Natural killer cell (primary cell): ENCODE measurements around the gene SLC7A6. TPM values are rescaled to one million over a fixed set of nuclear protein-coding genes. Genes with fewer than 3 reads are reported as not detected.
A peak's percentile ranks its signal among the peaks of the same experiment; 100 is the strongest.

Experiments
- ATAC-seq, 3 donors: fragments of 150-1000 bp in 2 of 3; fragments of 200-7000 bp in 1 of 3; cut with Tn5 transposase; 1 replicate in 1 of 3; 2 replicates in 2 of 3; pipeline ENCODE4 v1.10.0; 2021; ENCODE audit warnings: mild to moderate bottlenecking in 2 of 3, moderate library complexity in 2 of 3
- DNase-seq, 2 donors: peaks; one replicate each; pipeline versions ENCODE4 v3.0.0 to v3.0.0-alpha.2; 2013 to 2021; ENCODE audit warnings: mixed read lengths in 1 of 2
- H3K27ac ChIP-seq: one replicate; pipeline ENCODE4 v1.5.1; 2013; ENCODE audit warnings: mild to moderate bottlenecking, low read length
- H3K27me3 ChIP-seq: one replicate; pipeline ENCODE4 v1.6.1; 2013; ENCODE audit warnings: low read length; ENCODE audit not compliant: control insufficient read depth, insufficient read depth
- H3K36me3 ChIP-seq: one replicate; pipeline ENCODE4 v1.6.1; 2013; ENCODE audit warnings: low read length; ENCODE audit not compliant: control insufficient read depth, insufficient read depth
- H3K4me1 ChIP-seq: one replicate; pipeline ENCODE4 v1.6.1; 2013; ENCODE audit warnings: low read length; ENCODE audit not compliant: control insufficient read depth, insufficient read depth
- H3K4me3 ChIP-seq: one replicate; pipeline ENCODE4 v1.5.1; 2013; ENCODE audit warnings: low read length
- H3K9me3 ChIP-seq: one replicate; pipeline ENCODE4 v1.6.1; 2013; ENCODE audit warnings: low read length; ENCODE audit not compliant: control insufficient read depth, insufficient read depth
- H3K27ac Mint-ChIP-seq, 2 donors: one replicate each; pipeline ENCODE4 v1.8.0; 2022; ENCODE audit warnings: mild to moderate bottlenecking in 2 of 2, mixed read lengths in 2 of 2, moderate library complexity in 1 of 2
- H3K27me3 Mint-ChIP-seq, 2 donors: one replicate each; pipeline ENCODE4 v1.8.0; 2022; ENCODE audit warnings: low read depth in 2 of 2, mixed read lengths in 2 of 2
- H3K36me3 Mint-ChIP-seq: one replicate; pipeline ENCODE4 v1.8.0; 2022; ENCODE audit warnings: mixed read lengths
- H3K4me1 Mint-ChIP-seq, 2 donors: one replicate each; pipeline ENCODE4 v1.8.0; 2022; ENCODE audit warnings: mixed read lengths in 2 of 2
- H3K4me3 Mint-ChIP-seq: one replicate; pipeline ENCODE4 v1.8.0; 2022; ENCODE audit warnings: mild to moderate bottlenecking, moderate library complexity, mixed read lengths
- H3K9me3 Mint-ChIP-seq, 2 donors: one replicate each; pipeline ENCODE4 v1.8.0; 2022; ENCODE audit warnings: mixed read lengths in 2 of 2
- CTCF ChIP-seq: fragments of 200-600 bp; IDR thresholded peaks from one replicate; pipeline ENCODE4 v1.8.0; 2022; ENCODE audit warnings: antibody characterized with exemption
- WGBS: methylation state at CpG from one replicate; pipeline ENCODE4 v1.1.7; 2013; ENCODE audit warnings: missing lambda C conversion rate; ENCODE audit not compliant: insufficient coverage; 5-methylcytosine and 5-hydroxymethylcytosine counted together
- intact Hi-C: fragments of 100-400 bp; cut with micrococcal nuclease; formaldehyde crosslinking; loops from one replicate; pipeline ENCODE4 v1.14.2; 2022
- total RNA-seq, 4 donors: library from RNA; stranded (reverse); fragments of 120-200 nt in 1 of 4; gene quantifications; one replicate each; pipeline versions ENCODE4 v1.2.3 to v1.2.4, GENCODE V29; 2013 to 2022

The SLC7A6 gene
- total RNA-seq, 3 donors from 2014 or later (not counting 1 experiment from before 2014, with no cell fraction given) = 46.6 to 84.9 (median 69.6) TPM

- Histone ChIP-seq H3K4me3 (no peak overlapping the region), H3K36me3 (peaks cover 33% of the 10 kb centered on the region), H3K9me3 (no peaks in the 10 kb centered on the region), H3K4me1 (peaks cover 29% of the 10 kb centered on the region), H3K27ac (no peak overlapping the region), H3K27me3 (no peaks in the 10 kb centered on the region)
- Mint-ChIP-seq H3K4me3 (no peak overlapping the region), H3K4me1 (peaks cover 30 to 39% of the 10 kb centered on the region in 2 donors), H3K9me3 (no peaks in the 10 kb centered on the region), H3K36me3 (no peaks in the 10 kb centered on the region), H3K27ac (peak overlapping the region in 1 of 2 donors; percentile 10), H3K27me3 (no peaks in the 10 kb centered on the region)
- intact Hi-C loops = loop anchor here (10.0 kb wide), 2 partner anchors 228 to 748 kb away; partner anchors contain the start of genes CTCF and NFATC3
- TF ChIP-seq CTCF = no peak
- DNase-seq (no peak), ATAC-seq (no peak)
- WGBS = 96% methylated on average over 4 of the region's 4 CpGs
These were observed 48.8 kb downstream of the SLC7A6 start for GRCh38 chr16:68313116-68313515.

GRCh38 chr16:68319185-68319908 lies 55.0 kb downstream of the SLC7A6 start:
- 67% methylated on average over 3 of the region's 6 CpGs for WGBS
- intact Hi-C loops = loop anchor here (10.0 kb wide), 2 partner anchors 235 to 755 kb away; partner anchors contain the start of genes CTCF and NFATC3
- peaks cover 45% of the 10 kb centered on the region for H3K36me3 ChIP-seq
- H3K4me1 ChIP-seq = peaks cover 11% of the 10 kb centered on the region
- no peak for TF ChIP-seq CTCF
- Mint-ChIP-seq H3K27ac (peak overlapping the region; percentile 85 to 86), H3K4me1 (peaks cover 17 to 23% of the 10 kb centered on the region in 2 donors), H3K27me3 (no peaks in the 10 kb centered on the region), H3K36me3 (no peaks in the 10 kb centered on the region), H3K9me3 (no peaks in the 10 kb centered on the region), H3K4me3 (peak overlapping the region; percentile 33)
- peak; percentile 24 to 26 for DNase-seq
- no peaks in the 10 kb centered on the region for H3K27me3 ChIP-seq
- ATAC-seq = peak; percentile 89 to 100 (median 99)
- H3K4me3 ChIP-seq = no peak overlapping the region
- H3K27ac ChIP-seq = peak overlapping the region; percentile 44
- H3K9me3 ChIP-seq = no peaks in the 10 kb centered on the region

- Histone ChIP-seq H3K36me3 (peaks cover 28% of the 10 kb centered on the region), H3K4me1 (peaks cover 7% of the 10 kb centered on the region), H3K27me3 (no peaks in the 10 kb centered on the region), H3K9me3 (no peaks in the 10 kb centered on the region), H3K27ac (no peak overlapping the region), H3K4me3 (no peak overlapping the region)
- over 99% methylated on average over 5 of the region's 5 CpGs for WGBS
- Mint-ChIP-seq H3K4me3 (no peak overlapping the region), H3K9me3 (no peaks in the 10 kb centered on the region), H3K36me3 (no peaks in the 10 kb centered on the region), H3K4me1 (peaks cover 13 to 15% of the 10 kb centered on the region in 2 donors), H3K27ac (no peak overlapping the region), H3K27me3 (no peaks in the 10 kb centered on the region)
- TF ChIP-seq CTCF = no peak
- ATAC-seq = no peak
- intact Hi-C loops = no loop called here
- no peak for DNase-seq
These were observed 60.0 kb downstream of the SLC7A6 start for GRCh38 chr16:68324336-68324735.
